GM12878 (cell line): ENCODE data around the gene UIMC1.

Source experiments
- RCOR1 ChIP-seq: conservative IDR thresholded peaks from 2 replicates; pipeline ENCODE4 v1.6.1; 2012; ENCODE audit warnings: low read depth, low read length, improper control_type of control experiment
- ZNF217 ChIP-seq: fragments of 450-650 bp; IDR thresholded peaks from 2 replicates; pipeline ENCODE4 v1.6.1; 2017; ENCODE audit warnings: antibody characterized with exemption, mild to moderate bottlenecking
- TF ChIP-seq, protein P1 (sequence below): fragments of 150-350 bp; IDR thresholded peaks from 2 replicates; pipeline ENCODE4 v1.6.1; 2016; ENCODE audit warnings: low read depth, low read length

DNA sequence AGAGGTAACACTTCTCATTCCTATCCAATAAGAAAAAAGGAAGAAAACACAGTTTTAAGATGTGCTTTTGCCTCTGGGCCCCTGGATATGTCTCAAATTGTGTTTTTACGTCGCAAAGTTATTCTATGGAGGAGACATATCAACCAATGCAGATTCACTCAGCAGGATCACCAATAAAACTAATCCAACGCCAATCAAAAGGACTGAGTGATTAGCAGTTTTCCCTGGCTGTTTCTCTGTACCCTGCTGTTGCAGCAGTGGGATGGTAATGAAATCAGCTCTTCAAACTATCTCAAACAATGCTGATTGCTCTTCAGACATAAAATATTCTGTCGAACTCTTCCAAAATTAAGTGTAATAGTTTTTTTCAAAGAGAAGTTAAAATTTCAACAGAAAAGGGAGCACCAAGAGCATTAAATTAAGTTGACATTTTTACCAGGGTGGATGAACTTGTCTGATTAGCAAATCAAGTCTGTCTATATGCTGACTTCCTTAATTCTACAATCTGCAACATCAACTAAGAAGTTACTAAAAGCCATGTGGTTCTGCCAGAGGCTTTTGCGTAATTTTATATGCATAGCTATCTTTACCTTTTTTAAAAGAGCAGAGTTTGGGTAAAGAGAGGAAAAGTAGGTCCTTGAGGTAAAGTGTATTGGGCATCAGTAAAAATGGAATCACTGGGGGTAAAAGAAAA, 97.8 kb downstream of the UIMC1 start:
- TF ChIP-seq ZNF217 (no peak), RCOR1 (no peak)
- TF ChIP-seq, protein P1, sequence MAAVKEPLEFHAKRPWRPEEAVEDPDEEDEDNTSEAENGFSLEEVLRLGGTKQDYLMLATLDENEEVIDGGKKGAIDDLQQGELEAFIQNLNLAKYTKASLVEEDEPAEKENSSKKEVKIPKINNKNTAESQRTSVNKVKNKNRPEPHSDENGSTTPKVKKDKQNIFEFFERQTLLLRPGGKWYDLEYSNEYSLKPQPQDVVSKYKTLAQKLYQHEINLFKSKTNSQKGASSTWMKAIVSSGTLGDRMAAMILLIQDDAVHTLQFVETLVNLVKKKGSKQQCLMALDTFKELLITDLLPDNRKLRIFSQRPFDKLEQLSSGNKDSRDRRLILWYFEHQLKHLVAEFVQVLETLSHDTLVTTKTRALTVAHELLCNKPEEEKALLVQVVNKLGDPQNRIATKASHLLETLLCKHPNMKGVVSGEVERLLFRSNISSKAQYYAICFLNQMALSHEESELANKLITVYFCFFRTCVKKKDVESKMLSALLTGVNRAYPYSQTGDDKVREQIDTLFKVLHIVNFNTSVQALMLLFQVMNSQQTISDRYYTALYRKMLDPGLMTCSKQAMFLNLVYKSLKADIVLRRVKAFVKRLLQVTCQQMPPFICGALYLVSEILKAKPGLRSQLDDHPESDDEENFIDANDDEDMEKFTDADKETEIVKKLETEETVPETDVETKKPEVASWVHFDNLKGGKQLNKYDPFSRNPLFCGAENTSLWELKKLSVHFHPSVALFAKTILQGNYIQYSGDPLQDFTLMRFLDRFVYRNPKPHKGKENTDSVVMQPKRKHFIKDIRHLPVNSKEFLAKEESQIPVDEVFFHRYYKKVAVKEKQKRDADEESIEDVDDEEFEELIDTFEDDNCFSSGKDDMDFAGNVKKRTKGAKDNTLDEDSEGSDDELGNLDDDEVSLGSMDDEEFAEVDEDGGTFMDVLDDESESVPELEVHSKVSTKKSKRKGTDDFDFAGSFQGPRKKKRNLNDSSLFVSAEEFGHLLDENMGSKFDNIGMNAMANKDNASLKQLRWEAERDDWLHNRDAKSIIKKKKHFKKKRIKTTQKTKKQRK, result no peak
